ENCODE data around the gene G6PC2.
A peak's percentile ranks its signal among the peaks of the same experiment; 100 is the strongest.
"Not testable (repeated sequence)": the region's sequence is repeated elsewhere in the genome, so short reads cannot be mapped to it uniquely, and the experiment has no call there.

The G6PC2 gene

DNA sequence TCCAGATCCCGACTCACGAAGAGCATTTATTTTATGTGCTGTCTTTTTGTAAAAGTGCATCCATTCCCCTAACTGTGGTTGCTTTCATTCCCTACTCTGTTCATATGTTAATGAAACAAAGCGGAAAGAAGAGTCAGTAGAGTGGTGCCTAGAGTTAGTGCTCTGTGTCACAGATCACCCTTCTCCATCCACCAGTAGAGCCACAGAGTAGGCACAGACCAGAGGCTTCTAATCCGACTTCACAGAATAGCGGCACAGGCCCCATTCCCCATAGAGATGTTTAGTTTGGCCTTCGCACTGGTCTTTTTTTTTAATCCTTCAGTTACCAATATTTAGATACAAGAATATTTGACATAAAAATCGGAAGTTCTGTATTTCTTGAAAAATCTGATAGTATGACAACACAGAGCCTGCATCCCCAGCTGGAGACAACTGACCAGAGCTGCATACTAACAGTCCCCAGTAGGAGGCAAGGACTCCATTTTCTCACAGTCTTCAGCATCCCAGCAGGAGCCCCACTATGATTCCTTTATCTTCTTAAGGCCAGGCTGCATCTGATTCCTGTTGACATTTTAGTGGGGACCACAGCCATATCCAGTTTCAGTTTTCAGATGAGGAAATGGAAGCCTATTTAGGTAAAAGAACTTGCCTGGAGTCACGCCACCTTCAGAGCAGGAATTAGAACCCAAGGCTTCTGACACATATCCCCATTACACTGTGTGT is 7.0 kb downstream of the G6PC2 start:
- no peak for DNase-seq

- no peak for DNase-seq
These were observed 9.2 kb downstream of the G6PC2 start for GRCh38 chr2:168910330-168910729.

- DNase-seq, result no peak
These were observed 11.4 kb downstream of the G6PC2 start for GRCh38 chr2:168912466-168912865.

GRCh38 chr2:168912901-168913369 is 11.8 kb downstream of the G6PC2 start:
- DNase-seq, result peak; percentile 8

- DNase-seq, result no peak
These were observed 12.4 kb downstream of the G6PC2 start for GRCh38 chr2:168913495-168913894.

DNA sequence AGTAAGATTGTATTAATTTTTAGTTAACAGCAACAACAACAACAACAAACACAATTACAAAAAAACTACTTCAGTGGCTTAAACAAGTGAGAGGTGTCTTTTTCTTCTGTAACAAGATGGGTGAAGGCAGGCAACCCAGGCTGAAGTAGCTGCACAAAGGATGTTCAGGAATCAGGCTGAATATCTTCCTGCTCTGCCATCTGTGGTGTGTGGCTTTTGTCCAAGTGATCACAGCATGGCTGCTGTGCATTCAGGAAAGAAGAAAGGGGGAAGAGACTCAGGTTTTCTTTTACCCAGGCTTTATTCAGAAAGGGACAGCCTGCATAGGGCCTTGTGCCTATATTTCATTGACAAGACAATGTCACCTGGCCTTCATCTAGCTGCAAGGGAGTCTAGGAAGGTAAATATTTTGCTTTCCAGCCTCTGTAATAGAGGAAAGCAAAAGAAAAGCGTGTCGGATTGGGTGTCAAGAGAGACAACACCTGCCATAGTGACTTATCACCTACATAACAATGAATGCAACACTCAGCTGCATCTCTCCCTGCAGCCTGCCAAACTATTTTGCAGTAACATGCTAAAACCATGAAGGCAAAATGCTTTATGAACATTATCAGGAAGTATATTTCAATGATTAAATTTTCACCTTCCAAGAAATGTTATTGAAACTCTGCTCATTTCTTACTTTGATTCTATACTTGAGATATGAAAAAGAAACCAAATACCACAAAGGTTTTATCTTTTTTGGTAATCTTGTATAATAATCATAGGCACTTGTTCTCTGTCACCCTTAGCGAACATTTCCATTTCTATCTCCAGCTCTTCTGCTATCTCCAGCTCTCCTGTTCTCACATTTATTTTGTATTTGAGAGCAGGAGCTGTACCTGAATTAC is 14.6 kb downstream of the G6PC2 start:
- no peak for DNase-seq

DNA sequence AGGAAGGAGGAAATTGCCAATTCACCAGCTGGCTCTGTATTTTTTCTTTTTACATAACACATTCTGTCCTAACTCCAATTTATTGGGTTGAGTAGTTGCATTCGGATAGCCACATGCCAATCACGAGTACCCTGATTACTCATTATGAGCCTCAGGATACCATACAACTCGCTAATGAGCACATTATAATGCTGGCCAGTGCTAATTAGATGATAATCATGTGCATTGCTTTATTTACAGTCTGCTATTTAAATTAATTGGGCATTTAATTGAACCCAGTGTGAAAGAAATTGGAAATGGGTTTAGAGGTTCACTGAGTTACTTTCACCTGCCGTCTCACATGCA is 15.2 kb downstream of the G6PC2 start:
- no peak for DNase-seq

DNA sequence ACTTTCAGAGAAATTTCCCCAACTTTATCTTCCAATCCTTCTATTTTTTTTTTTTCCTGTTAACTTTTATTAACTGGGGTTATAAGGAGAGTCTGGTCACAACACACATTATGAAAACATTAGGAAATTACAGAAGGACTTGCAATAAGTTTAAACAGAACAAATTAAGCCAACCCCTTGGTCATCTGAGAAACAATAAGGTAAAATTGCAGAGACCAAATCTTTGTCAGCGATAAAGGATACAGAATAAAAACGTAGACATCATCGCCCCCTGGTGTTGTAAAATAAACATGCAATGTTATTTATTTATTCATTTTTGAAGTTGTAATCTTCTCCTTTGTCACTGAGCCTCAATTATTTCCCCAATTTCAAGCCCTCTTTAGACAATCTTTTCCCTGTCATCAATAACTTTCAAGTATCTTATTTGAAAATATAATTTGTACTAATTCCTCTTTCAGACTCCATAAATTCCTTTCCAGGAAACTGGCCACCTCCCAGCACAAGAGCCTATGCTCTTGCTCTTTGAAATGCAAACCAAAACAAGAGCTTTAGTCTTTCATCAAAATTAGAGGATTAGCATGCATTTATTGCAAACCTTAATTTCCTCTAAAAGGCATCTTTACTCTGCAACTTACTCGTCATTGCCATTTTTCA is 19.5 kb downstream of the G6PC2 start:
- peak; percentile 29 for DNase-seq

GRCh38 chr2:168926621-168927386 is 25.7 kb downstream of the G6PC2 start:
- DNase-seq, result no peak

GRCh38 chr2:168928113-168928831 is 27.2 kb downstream of the G6PC2 start:
- no peak for DNase-seq

- DNase-seq, result peak; percentile 35
These were observed 27.9 kb downstream of the G6PC2 start for GRCh38 chr2:168929031-168929430.

GRCh38 chr2:168930242-168930641 is 29.2 kb downstream of the G6PC2 start:
- no peak for DNase-seq

- not testable (repeated sequence) for DNase-seq
These were observed 31.1 kb downstream of the G6PC2 start for GRCh38 chr2:168932174-168932573.

- DNase-seq, result no peak
These were observed 33.7 kb downstream of the G6PC2 start for GRCh38 chr2:168934826-168935225.

DNA sequence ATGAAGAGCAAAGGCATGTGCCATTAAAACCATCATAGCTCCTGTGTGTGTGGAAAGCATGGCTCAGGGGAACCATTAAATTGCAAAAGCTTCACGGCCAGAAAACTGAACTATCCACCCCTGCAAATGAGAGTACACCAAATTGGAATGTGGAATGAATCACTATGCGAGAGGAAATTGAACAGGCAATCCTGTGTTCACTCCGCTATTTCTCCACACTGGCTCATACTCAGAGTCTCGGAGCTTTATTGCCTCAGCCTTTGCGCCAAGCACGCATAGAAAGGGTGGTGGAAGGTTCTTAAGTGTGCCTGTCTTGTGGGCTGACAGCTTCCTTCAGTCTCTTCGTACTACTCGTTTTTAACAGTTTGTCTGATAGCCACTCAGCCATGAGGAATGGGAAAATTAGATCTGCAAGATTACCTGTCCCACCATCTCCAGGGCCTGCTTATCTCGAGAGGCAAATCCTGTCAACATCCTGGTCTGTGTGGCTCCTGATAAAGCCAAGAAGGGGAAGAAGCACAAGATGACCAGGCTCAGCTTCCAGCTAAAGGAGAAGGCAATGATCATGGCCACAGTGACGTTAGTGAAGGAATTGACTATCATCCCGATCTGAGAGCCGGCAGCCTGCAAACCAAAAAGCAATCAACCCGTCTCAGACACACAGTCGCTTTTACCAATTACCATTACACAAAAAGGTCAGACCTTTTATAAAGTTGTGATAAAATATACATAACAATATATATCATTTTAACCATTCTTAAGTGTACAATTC is 34.9 kb downstream of the G6PC2 start:
- DNase-seq, result no peak

DNA sequence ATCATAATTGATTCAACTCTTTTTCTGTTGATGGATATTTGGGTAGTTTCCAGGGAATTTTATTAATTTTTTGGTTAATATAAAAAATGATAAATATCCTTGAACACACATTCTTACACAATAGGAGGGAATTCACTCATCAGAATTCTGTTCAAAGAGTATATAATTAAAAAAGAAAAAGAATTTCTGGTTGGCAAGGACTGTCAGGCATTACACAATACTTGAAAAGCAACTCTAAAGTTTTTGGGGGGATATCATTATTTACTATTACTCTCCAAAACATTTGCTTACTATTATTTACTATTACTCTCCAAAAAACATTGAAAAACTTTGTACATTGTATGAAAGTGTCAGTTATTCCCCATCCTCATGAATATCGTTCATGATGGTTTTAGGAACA is 38.0 kb downstream of the G6PC2 start:
- DNase-seq, result no peak

DNA sequence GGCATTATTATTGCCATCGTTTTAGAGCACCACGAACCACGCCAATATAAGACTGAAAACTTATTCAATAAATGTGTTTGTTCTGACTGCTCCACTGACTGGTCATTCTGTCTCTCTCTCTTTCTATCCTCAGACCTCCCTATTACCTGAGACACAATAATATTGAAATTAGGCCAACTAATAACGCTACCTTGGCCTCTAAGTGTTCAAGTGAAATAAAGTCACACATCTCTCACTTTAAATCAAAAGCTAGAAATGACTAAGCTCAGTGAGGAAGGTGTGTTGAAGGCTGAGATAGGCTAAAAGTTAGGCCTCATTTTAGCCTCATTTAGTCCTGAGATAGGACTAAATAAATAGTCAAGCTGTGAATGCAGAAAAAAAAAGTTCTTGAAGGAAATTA is 38.8 kb downstream of the G6PC2 start:
- DNase-seq, result no peak

DNA sequence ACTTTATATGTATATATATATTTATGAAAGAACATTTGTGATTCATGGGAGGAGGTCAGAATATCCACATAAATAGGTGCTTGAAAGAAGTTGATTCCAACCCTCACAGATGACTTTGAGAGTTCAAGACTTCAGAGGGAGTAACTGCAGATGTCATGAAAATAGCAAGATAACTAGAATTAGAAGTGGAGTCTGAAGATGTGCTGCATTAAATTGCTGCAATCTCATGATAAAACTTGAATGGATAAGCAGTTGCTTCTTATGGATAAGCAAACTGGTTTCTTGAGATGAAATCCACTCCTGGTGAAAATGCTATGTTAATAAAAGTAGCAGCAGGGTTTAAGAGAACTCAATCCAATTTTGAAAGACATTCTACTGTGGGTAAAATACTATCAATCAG is 40.2 kb downstream of the G6PC2 start:
- DNase-seq, result no peak

DNA sequence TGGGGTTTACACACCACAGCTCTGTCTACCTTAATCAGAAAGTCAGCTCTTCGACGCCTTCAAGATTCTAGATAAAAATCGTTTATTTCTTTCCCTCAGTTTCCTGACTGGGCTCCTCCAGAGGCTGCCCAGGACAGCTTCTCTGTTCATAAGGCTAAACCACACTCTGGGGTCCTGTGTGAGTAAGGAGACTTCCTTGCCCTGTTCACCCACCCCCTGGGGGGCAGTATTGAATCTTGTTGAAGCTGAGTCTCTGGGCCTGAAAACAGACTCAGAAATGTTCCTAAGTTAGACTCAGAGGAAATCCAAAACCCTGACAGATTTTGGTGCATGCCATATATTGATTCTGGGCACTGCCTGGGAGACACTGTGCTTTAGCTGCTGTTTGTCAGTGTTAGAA is 43.0 kb downstream of the G6PC2 start:
- DNase-seq, result no peak

- DNase-seq, result no peak
These were observed 44.4 kb downstream of the G6PC2 start for GRCh38 chr2:168945508-168945907.

DNA sequence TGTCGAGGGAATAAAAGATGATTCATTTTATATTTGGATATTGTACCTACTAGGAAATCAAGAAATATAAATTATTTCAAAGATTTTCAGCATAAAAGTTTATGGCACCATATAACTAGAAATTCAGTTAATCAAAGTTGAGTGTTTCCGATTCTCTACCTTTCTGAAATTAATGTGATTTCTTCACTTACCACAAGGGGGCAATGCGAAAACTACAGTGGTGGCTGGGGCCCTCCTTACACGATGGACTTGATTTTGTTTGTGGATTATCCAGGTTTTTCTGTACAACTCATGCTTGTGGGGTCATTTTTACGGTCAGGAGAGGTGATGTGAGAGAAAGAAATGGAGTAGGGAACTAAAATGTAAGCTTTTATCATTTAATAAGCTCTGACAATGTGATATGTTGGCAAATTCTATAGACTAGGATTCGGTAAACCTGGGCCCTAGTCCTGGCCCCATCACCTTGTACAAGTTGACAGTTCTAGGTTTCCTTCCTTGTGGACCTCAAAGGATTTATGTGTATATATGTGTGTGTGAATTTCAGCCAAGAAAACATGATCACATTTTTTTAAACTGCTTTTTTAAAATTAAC is 47.6 kb downstream of the G6PC2 start:
- peak; percentile 3 for DNase-seq

Measured in fibroblast of skin of back (primary cell).